ENCODE measurements around the gene TAS2R39.

The TAS2R39 gene

DNA sequence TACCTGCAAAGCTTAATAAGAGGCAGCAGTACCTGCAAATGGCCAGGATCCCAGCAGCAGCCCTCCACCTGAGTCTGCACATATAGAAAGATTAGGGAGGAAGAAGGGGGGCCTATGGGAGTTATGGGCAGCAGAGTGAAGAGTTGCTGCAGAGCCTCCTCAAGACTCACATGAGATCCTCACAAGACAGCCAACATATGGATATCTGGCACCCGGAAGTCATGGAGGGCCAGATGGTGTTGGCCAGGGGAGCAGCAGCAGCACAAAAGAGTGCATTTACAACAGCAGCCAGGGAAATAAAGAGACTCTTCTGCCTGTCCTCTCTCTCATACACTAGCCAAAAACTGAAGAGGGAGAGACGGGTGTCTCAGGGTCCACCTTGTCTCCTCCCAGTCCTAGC lies 34.6 kb downstream of the TAS2R39 start:
- DNase-seq, result no peak

GRCh38 chr7:143221286-143221685 lies 38.1 kb downstream of the TAS2R39 start:
- DNase-seq, result no peak

- DNase-seq, result no peak
Observed at GRCh38 chr7:143221737-143222136, 38.5 kb downstream of the TAS2R39 start, which contains the start of gene TAS2R40. Gene TAS2R40 (plus strand): TSS chr7:143222037. CDS start chr7:143222079, 42 bp downstream.

GRCh38 chr7:143222782-143223181 lies 39.6 kb downstream of the TAS2R39 start:
- peak; percentile 60 for DNase-seq

GRCh38 chr7:143223784-143224183 lies 40.6 kb downstream of the TAS2R39 start:
- DNase-seq, result no peak

- no peak for DNase-seq
Observed at GRCh38 chr7:143225047-143225446, 41.8 kb downstream of the TAS2R39 start.

GRCh38 chr7:143227806-143228205 lies 44.6 kb downstream of the TAS2R39 start:
- no peak for DNase-seq

DNA sequence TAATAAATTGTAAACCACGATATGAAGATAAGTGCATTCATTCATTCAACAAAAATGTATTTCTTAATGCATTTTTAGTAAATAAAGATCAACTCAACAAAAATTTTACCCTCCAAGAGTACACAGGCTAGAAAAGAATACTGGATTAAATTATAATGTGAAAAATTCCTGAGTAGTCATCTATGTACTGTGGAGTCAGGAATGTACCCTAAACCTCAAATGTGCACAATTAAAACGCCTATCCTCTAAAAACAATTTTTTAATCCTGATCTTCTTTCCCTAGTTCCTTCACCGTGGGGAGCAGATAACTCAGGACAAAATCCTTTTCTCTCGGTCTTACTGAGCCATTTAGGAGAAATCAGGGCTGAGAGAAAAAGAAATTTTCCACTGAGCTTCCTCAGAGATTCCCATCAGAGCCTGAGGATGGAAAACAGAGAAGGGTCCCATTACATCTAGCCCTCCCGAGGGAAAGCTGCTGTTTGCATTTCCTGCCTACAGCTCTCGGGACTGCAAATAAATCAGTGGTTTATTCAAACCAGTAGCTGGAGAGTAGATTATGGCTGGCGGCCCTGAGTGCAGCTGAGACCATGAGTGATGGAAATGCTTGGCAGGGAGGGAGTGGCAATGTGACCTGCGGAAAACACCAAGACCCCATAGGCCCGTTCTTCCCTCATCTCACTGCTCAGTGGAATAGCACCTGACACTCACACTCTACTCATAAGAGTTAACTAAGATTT lies 46.0 kb downstream of the TAS2R39 start:
- no peak for DNase-seq

- no peak for DNase-seq
Observed at GRCh38 chr7:143230602-143231457, 47.6 kb downstream of the TAS2R39 start.
